ENCODE data around the gene ENPP7.

Gene ENPP7

DNA sequence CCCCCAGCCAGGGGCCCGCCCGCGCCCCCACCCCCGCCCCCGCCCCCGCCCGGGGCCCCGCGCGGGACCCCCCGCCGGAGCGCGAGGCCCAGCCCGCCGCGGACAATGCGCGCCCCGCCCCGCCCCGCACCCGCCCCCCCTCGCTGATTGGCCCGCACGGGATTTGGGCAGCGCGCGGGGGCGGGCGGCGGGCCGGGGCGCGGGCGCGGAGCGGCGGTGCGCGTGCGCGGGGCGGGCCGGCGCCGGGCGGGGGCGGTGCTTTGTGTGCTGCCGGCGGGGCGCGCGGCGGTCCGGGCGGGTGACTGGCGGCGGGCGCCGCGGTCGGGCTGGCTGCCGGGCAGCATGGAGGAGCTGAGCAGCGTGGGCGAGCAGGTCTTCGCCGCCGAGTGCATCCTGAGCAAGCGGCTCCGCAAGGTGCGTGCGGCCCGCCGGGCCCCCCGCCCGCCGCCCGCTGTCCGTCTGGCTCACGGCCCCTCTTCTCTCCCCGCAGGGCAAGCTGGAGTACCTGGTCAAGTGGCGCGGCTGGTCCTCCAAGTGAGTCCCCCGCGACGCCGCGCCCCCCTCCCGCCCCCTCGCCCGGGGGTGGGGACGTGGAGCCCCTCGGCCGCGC is 47.3 kb downstream of the ENPP7 start, which contains the start of gene CBX2:
Gene CBX2 (plus strand): TSS at position 255 of the 610 bp plus-strand sequence. CDS start 88 bp downstream, at position 343.
- POLR2A ChIA-PET = interaction anchor here (1.0 to 2.3 kb wide), 5 partner anchors 9 to 61 kb away, joined by 3 to 17 read pairs (median 4); partner anchors contain the start of genes CBX4 and CBX8
- Histone ChIP-seq H3K4me3 (ENCODE audit: low read depth, low read length) (peak within 1 kb of the TSS; percentile 67), H3K27ac (ENCODE audit: extremely low read depth, low read depth, low read length) (peak within 1 kb of the TSS; percentile 85), H3K4me1 (ENCODE audit: control insufficient read depth, insufficient read depth, low read length) (peaks cover 21% of the 10 kb centered on the region), H3K36me3 (ENCODE audit: control insufficient read depth in 2 of 2, insufficient read depth in 1 of 2, low read length in 2 of 2) (peaks cover 10 to 37% of the 10 kb centered on the region in 2 experiments; a peak in 2 of 3 replicates), H3K9me3 (ENCODE audit: control insufficient read depth, insufficient read depth, low read depth, low read length) (no peaks in the 10 kb centered on the region)
- CTCF ChIA-PET = interaction anchor here (0.6 to 2.0 kb wide), 7 partner anchors 9 to 146 kb away, joined by 3 to 11 read pairs (median 5); no protein-coding TSS in a partner anchor
- TF ChIP-seq BCL11B (tag by site-specific recombination; IDR thresholded peaks at IDR 0.05; ENCODE audit: low read depth) = no peak
- no peak for TF ChIP-seq ZNF623 (tag by site-specific recombination; IDR thresholded peaks at IDR 0.05)
- no peak for TF ChIP-seq ZNF423 (tag by site-specific recombination; IDR thresholded peaks at IDR 0.05)
- TF ChIP-seq, protein P1, sequence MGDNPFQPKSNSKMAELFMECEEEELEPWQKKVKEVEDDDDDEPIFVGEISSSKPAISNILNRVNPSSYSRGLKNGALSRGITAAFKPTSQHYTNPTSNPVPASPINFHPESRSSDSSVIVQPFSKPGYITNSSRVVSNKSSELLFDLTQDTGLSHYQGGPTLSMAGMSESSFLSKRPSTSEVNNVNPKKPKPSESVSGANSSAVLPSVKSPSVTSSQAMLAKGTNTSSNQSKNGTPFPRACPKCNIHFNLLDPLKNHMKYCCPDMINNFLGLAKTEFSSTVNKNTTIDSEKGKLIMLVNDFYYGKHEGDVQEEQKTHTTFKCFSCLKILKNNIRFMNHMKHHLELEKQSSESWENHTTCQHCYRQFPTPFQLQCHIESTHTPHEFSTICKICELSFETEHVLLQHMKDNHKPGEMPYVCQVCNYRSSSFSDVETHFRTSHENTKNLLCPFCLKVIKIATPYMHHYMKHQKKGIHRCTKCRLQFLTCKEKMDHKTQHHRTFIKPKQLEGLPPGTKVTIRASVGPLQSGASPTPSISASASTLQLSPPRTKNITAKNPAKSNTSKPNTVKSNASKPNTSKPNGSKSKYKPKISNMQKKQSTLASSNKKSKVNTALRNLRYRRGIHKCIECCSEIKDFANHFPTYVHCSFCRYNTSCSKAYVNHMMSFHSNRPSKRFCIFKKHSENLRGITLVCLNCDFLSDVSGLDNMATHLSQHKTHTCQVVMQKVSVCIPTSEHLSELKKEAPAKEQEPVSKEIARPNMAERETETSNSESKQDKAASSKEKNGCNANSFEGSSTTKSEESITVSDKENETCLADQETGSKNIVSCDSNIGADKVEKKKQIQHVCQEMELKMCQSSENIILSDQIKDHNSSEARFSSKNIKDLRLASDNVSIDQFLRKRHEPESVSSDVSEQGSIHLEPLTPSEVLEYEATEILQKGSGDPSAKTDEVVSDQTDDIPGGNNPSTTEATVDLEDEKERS (tag by site-specific recombination; IDR thresholded peaks at IDR 0.05) = no peak
- TF ChIP-seq OVOL3 (tag by site-specific recombination; IDR thresholded peaks at IDR 0.05) = no peak
- TF ChIP-seq, protein P2, sequence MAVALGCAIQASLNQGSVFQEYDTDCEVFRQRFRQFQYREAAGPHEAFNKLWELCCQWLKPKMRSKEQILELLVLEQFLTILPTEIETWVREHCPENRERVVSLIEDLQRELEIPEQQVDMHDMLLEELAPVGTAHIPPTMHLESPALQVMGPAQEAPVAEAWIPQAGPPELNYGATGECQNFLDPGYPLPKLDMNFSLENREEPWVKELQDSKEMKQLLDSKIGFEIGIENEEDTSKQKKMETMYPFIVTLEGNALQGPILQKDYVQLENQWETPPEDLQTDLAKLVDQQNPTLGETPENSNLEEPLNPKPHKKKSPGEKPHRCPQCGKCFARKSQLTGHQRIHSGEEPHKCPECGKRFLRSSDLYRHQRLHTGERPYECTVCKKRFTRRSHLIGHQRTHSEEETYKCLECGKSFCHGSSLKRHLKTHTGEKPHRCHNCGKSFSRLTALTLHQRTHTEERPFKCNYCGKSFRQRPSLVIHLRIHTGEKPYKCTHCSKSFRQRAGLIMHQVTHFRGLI (tag by site-specific recombination; IDR thresholded peaks at IDR 0.05) = no peak
- no peak for TF ChIP-seq ZNF174 (tag by site-specific recombination; IDR thresholded peaks at IDR 0.05)
- no peak for TF ChIP-seq ZNF132 (tag by site-specific recombination; IDR thresholded peaks at IDR 0.05; ENCODE audit: borderline replicate concordance)
- TF ChIP-seq ZIC2 (tag by site-specific recombination; IDR thresholded peaks at IDR 0.05) = no peak
- TF ChIP-seq, protein P3, sequence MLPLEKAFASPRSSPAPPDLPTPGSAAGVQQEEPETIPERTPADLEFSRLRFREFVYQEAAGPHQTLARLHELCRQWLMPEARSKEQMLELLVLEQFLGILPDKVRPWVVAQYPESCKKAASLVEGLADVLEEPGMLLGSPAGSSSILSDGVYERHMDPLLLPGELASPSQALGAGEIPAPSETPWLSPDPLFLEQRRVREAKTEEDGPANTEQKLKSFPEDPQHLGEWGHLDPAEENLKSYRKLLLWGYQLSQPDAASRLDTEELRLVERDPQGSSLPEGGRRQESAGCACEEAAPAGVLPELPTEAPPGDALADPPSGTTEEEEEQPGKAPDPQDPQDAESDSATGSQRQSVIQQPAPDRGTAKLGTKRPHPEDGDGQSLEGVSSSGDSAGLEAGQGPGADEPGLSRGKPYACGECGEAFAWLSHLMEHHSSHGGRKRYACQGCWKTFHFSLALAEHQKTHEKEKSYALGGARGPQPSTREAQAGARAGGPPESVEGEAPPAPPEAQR (tag by site-specific recombination; IDR thresholded peaks at IDR 0.05) = no peak
- TF ChIP-seq ZFHX2 (tag by site-specific recombination; conservative IDR thresholded peaks at IDR 0.05) = peak; percentile 72
- TF ChIP-seq ZNF776 (tag by site-specific recombination; IDR thresholded peaks at IDR 0.05; ENCODE audit: borderline replicate concordance) = no peak
- TF ChIP-seq SCRT1 (tag by site-specific recombination; IDR thresholded peaks at IDR 0.05; ENCODE audit: borderline replicate concordance) = no peak
- peak; percentile 89; the same call in 1 of the 2 replicates for TF ChIP-seq KLF10 (tag by site-specific recombination; IDR thresholded peaks at IDR 0.05)
- TF ChIP-seq, protein P4, sequence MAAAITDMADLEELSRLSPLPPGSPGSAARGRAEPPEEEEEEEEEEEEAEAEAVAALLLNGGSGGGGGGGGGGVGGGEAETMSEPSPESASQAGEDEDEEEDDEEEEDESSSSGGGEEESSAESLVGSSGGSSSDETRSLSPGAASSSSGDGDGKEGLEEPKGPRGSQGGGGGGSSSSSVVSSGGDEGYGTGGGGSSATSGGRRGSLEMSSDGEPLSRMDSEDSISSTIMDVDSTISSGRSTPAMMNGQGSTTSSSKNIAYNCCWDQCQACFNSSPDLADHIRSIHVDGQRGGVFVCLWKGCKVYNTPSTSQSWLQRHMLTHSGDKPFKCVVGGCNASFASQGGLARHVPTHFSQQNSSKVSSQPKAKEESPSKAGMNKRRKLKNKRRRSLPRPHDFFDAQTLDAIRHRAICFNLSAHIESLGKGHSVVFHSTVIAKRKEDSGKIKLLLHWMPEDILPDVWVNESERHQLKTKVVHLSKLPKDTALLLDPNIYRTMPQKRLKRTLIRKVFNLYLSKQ (tag by site-specific recombination; IDR thresholded peaks at IDR 0.05; ENCODE audit: borderline replicate concordance) = no peak
- no peak for TF ChIP-seq ZFP69B (tag by site-specific recombination; IDR thresholded peaks at IDR 0.05)
- TF ChIP-seq KLF9 (tag by site-specific recombination; IDR thresholded peaks at IDR 0.05; ENCODE audit: low read depth) = peak; percentile 49
- TF ChIP-seq, protein P5, sequence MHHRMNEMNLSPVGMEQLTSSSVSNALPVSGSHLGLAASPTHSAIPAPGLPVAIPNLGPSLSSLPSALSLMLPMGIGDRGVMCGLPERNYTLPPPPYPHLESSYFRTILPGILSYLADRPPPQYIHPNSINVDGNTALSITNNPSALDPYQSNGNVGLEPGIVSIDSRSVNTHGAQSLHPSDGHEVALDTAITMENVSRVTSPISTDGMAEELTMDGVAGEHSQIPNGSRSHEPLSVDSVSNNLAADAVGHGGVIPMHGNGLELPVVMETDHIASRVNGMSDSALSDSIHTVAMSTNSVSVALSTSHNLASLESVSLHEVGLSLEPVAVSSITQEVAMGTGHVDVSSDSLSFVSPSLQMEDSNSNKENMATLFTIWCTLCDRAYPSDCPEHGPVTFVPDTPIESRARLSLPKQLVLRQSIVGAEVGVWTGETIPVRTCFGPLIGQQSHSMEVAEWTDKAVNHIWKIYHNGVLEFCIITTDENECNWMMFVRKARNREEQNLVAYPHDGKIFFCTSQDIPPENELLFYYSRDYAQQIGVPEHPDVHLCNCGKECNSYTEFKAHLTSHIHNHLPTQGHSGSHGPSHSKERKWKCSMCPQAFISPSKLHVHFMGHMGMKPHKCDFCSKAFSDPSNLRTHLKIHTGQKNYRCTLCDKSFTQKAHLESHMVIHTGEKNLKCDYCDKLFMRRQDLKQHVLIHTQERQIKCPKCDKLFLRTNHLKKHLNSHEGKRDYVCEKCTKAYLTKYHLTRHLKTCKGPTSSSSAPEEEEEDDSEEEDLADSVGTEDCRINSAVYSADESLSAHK (tag by site-specific recombination; IDR thresholded peaks at IDR 0.05) = no peak
- TF ChIP-seq ZBTB20 (tag by site-specific recombination; IDR thresholded peaks at IDR 0.05) = no peak
- TF ChIP-seq, protein P6, sequence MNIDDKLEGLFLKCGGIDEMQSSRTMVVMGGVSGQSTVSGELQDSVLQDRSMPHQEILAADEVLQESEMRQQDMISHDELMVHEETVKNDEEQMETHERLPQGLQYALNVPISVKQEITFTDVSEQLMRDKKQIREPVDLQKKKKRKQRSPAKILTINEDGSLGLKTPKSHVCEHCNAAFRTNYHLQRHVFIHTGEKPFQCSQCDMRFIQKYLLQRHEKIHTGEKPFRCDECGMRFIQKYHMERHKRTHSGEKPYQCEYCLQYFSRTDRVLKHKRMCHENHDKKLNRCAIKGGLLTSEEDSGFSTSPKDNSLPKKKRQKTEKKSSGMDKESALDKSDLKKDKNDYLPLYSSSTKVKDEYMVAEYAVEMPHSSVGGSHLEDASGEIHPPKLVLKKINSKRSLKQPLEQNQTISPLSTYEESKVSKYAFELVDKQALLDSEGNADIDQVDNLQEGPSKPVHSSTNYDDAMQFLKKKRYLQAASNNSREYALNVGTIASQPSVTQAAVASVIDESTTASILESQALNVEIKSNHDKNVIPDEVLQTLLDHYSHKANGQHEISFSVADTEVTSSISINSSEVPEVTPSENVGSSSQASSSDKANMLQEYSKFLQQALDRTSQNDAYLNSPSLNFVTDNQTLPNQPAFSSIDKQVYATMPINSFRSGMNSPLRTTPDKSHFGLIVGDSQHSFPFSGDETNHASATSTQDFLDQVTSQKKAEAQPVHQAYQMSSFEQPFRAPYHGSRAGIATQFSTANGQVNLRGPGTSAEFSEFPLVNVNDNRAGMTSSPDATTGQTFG (tag by site-specific recombination; IDR thresholded peaks at IDR 0.05; ENCODE audit: borderline replicate concordance) = no peak
- TF ChIP-seq ZNF335 (tag by site-specific recombination; conservative IDR thresholded peaks at IDR 0.05) = no peak
- TF ChIP-seq, protein P7, sequence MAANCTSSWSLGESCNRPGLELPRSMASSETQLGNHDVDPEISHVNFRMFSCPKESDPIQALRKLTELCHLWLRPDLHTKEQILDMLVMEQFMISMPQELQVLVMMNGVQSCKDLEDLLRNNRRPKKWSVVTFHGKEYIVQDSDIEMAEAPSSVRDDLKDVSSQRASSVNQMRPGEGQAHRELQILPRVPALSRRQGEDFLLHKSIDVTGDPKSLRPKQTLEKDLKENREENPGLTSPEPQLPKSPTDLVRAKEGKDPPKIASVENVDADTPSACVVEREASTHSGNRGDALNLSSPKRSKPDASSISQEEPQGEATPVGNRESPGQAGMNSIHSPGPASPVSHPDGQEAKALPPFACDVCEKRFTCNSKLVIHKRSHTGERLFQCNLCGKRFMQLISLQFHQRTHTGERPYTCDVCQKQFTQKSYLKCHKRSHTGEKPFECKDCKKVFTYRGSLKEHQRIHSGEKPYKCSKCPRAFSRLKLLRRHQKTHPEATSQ (tag by site-specific recombination; IDR thresholded peaks at IDR 0.05) = no peak
- TF ChIP-seq ZNF664 (tag by site-specific recombination; IDR thresholded peaks at IDR 0.05) = no peak

Measured in HEK293 (cell line).